T-helper 1 cell (primary cell): Measurements from ENCODE around the gene IL27RA.

Experiments
- DNase-seq, 5 donors: peaks; one replicate each; pipeline ENCODE4 v3.0.0-alpha.2; 2012 to 2020

The IL27RA gene

DNA sequence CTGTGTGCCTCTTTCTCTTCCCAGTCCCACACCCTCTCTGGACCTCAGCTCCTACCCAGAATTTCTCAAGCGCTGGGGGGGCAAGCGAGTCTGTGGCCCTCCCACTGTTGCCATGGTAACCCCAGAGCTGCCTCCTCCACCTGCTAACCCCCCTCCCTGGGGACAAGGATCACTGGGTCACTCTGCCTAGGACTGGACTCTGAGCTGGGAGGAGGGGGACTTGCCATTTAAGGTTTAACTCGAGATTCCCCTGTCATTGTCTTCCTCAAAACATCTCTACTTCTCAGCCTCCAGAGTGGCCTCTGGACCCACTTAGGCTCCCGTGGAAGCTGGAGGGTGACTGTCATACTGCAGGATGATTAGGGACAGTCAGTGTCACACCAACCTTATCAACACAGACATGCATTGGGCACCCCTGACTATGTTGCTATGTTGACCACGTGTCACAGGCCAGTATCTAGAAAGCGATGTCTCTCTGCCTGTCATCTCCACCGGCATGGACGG, 28.1 kb downstream of the IL27RA start:
- no peak for DNase-seq

DNA sequence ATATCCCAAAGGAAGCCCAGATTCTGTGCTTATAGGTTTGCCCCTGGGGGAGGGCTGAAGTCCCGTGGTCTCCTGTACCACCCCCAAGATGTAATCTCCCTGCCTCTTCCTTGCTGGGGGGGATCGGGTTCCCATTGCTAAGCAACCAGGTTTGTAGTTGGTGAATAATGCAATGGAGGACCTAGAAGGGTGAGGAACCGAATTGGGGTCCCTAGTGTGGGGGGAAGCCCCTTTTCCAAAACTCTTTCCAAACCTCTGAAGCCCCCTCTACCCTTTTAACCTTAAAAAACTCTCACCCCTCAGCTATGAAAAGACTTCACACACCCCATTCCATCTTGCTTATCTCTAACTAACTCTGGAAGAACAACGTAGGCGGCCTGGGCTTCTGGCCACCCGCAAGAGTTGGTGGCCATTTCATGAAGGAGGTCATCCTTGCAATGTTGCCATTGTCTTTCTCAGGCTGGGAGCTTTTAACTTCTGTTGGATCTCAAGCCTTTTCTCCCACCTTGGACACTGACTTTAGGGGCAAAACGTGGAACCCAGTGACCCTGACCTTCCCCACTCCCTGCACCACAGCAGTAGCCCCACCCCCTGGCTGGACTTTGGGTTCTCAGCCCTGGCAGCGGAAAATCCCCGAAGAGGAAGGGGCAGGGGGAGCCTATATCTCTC, 29.7 kb downstream of the IL27RA start:
- no peak for DNase-seq

DNA sequence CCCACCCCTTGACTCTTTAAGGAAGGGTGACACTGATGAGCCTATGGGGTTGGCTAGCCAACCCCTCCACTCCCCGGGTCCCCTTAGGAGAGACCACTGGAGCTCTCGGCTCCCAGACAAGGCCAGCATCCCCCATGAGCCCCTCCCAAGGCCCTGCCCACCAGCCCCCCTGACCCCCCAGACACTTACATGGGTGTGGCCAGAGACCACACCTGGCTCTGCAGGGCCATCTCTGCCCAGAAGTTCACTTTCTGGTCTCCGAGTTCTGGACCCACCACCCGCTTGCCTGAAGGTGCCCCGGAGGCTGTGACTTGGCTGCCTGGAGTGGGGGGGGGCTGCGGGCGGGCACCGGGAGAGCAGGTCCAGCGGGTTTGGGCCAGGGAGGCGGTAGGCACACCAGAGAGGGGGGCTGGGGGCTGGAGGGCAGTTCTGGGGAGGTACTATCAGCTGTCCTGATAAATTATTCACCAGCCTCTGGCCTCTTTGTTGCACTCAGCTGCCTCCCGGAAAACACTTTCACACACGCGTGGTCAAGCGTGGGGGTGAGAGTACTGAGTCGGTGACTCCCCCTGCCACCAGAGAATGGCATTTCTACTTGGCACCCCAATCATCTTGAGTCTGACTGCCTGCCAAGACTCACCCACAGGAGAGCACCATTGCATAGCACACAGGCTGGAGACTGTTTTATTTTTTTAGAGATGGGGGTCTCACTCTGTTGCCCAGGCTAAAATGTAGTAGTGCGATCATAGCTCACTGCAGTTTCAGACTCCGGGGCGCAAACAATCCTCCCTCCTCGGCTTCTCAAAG, 30.4 kb downstream of the IL27RA start, which contains the start of gene PALM3:
TSS of gene PALM3 (minus strand) at position 326 of the 807 bp plus-strand sequence. CDS start at position 230, 96 bp downstream.
- no peak for DNase-seq

DNA sequence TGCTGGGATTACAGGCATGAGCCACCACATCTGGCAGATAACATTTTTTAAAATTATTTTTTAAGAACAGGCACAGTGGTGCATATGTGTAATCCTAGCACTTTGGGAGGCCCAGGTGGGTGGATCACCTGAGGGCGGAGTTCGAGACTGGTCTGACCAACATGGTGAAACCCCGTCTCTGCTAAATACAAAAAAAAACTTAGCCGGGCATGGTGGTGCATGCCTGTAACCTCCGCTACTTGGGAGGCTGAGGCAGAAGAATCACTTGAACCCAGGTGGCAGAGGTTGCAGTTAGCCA, 30.9 kb downstream of the IL27RA start:
- DNase-seq, result no peak

DNA sequence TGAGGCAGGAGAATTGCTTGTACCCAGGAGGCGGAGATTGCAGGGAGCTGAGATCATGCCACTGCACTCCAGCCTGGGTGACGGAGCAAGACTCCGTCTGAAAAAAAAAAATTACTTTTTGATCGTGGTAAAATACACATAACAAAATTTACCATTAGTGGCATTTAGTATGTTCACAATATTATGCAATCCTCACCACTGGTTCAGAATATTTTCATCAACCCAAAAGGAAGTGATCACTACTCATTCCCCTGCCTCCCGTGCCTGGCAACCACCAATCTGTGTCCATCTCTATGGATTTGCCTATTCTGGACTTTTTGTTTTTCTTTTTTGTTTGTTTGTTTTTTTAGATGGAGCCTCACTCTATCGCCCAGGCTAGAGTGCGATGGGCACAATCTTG, 31.5 kb downstream of the IL27RA start:
- no peak for DNase-seq

DNA sequence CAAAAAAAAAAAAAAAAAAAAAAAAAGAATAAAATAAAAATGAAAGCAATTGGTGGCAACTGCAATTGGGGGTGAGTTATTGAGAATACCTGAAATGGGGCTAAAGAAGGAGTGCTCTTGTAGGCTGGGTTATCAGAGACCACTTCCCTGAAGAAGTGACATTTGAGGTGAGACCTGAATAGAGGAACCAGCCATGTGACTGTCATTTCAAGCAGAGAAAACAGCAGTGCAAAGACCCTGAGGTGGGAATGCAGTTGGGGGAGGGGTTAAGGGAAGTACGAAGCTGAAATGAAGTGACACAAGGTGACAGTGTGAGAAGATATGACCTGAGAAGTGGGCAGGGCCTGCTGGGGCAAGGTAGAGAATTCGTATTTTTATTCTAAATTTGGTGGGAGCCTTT, 34.6 kb downstream of the IL27RA start:
- DNase-seq, result no peak

DNA sequence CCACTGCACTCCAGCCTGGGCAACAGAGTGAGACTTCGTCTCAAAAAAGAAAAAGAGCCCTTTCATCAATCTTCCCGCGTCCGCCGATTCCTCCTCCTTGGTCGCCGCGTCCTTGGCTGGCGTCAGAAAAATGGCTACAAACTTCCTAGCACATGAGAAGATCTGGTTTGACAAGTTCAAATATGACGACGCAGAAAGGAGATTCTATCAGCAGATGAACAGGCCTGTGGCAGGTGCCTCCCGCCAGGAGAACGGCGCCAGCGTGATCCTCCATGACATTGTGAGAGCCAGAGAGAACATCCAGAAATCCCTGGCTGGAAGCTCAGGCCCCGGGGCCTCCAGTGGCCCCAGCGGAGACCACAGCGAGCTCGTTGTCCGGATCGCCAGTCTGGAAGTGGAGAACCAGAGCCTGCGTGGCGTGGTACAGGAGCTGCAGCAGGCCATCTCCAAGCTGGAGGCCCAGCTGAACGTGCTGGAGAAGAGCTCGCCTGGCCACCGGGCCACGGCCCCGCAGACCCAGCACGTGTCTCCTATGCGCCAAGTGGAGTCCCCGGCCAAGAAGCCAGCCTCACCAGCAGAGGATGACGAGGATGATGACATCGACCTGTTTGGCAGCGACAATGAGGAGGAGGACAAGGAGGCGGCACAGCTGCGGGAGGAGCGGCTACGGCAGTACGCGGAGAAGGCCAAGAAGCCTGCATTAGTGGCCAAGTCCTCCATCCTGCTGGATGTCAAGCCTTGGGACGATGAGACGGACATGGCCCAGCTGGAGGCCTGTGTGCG, 38.9 kb downstream of the IL27RA start:
- DNase-seq, result no peak

DNA sequence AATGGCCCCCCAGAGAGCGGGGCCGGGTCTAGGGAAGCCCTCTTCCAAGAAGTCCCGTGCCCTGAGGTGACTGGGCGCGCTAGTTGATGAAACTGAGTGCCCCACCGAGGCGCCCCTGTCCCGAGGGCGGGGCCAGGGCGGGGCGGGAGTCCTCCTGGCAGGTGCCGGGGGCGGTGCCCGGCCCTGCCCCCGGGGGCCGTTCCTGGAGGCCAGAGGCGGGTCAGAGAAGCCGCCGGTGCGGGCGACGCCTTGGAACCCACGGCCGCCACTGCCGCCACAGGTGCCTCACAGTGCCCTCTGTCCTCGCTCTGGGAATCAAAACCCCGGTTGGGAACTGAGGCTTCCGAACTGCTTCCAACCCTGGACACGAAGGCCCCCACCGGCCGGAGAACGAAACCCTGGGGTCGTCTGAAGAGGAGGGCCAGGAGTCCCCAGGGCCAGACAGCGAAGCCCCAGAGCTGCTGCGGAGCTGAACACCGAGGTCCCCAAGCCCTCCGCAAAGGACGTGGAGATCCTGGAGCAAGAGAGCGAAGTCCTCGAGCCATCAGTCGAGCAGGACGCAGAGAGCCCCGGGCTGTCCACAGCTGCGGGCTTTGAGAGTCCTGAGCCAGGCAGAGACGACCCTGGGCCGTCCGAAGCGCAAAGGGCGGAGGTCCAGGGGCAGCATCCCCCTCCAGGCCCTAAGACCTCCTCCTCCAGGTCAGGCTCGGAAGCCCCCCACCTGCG, 41.1 kb downstream of the IL27RA start, which contains the start of gene MISP3:
TSS of gene MISP3 (plus strand) at position 252 of the 726 bp plus-strand sequence. CDS start 524 bp downstream, outside the sequence.
- DNase-seq, result peak in 1 of 5 donors; percentile 43

DNA sequence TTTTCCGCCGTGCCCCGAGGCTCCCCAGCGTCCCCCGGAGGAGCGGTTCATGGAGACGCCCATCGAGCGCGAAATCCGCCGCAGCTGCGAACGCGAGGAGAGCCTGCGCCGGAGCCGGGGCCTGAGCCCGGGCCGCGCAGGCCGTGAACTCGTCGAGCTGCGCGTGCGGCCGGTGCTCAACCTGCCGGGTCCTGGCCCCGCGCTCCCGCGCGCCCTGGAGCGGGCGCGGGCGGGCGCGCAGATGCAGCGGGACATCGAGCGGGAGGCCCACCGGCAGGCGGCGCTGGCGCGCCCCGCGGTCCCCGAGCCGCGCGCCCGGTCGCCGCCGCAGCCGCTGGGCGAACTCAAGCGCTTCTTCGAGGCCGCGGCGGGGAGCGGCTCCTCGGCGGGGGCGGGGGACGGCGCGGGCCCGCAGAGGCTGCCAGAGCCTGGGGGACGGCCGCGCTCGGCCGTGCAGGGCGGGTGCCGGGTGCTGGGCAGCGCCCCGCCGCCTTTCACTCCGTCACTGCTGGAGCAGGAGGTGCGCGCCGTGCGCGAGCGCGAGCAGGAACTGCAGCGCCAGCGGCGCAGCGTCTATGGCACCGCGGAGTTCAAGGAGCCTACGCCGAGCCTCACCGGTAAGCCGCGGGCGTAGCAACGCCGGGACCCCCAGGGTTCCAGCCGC, 41.8 kb downstream of the IL27RA start:
- DNase-seq, result peak; percentile 54 to 85 (median 66)

DNA sequence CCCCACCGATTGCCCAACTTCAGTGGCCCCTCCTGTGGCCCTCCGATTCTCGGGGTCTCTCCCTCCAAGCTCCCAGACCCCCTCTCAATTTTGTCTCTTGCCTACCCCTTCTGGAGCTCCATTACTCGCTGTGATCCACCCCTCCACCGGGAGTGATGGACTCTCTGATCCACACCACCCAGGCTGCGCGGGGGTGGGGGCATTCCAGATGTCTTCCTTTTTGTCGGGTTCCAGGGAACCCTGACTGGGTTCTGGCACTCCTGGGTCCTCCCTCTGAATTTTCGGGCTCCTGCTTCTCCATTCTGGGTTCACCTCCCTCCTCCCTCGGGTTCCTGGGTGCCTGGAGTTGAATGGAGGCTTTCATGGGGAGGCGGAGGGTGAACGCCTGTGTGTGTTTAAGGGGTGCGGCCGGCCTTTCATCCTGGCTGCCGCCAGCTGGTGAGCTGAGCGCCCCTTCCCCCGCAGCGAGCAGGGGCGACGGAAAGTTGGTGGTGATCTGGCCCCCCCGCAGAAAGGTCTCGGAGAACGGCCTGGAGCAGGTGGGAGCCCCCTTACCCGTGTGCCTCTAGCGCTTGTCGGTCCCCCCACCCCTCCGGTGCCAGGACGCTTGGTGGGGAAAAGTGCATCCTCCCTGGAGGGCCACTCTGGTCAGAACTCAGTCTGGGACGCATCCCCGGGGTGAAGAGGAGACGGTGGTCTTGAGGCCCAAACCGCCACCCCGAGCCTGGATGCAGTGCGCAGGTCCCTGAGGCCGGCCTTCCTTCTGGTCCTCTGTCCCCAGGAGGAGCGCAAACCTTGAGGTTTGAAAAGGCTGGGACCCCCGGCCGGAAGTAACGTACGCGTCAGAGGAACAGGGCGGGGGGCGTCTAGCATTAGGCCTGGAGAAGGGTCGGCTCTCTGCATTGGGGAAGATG, 42.6 kb downstream of the IL27RA start:
- no peak for DNase-seq

DNA sequence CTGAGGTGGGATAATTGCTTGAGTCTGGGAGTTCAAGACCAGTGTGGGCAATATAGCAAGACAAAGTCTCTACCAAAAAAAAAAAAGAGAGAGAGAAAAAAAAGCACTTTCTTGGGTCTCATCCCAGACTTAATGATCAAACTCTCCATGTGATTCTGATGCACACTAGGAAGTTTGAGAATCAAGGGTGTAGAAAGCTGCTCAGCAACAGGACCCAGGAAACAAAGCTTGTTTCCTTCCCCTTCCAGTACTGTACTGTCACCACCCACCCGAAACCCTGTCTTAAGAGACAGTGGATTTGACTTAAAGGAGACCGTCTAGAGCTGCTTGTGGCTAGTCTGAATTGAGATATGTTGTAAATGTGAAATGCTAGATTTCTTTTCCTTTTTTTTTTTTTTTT, 46.8 kb downstream of the IL27RA start:
- no peak for DNase-seq

DNA sequence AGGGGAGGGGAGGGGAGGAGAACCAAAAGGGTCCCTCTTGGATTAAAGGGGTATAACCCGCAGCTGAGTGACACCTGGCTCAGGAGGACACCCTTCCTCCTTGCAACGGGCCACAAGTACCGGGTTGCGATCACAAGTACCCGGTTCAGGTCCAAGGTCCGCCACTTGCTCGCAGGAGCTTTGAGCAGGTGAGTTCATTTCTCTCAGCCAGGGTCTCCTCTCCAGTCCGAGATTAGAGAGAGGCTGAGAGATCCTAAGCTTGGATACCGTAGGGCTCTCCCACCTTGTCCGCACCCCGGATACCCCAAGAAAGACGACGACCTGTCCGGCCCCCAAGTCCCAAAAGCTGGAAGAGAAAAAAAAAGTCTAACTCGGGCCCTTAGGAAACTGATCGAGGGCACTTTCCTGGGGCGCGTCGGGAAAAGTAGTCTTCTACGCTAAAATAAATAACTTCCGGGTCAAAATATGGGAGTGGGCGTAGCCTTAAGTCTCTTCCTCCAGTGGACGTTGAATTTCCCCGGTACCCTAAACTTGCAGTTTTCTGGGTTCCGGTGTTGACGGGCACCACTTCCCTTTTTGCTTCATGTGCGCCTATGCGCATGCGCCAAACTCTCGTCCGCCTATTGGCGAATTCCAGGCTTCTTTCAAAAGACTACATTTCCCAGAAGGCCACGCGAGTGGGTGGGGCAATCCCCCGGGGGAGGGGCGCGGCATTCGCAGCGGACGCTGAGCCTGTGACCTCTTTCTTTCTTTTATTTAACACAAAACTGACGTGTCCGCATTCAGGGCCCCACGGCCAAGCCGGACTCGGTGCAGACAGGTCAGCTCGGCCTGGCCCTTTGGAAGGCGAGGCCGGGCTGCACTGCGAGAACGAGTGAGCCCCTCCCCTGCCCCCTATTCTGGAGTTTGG, 49.6 kb downstream of the IL27RA start:
- peak; percentile 97 to 100 (median 98) for DNase-seq

DNA sequence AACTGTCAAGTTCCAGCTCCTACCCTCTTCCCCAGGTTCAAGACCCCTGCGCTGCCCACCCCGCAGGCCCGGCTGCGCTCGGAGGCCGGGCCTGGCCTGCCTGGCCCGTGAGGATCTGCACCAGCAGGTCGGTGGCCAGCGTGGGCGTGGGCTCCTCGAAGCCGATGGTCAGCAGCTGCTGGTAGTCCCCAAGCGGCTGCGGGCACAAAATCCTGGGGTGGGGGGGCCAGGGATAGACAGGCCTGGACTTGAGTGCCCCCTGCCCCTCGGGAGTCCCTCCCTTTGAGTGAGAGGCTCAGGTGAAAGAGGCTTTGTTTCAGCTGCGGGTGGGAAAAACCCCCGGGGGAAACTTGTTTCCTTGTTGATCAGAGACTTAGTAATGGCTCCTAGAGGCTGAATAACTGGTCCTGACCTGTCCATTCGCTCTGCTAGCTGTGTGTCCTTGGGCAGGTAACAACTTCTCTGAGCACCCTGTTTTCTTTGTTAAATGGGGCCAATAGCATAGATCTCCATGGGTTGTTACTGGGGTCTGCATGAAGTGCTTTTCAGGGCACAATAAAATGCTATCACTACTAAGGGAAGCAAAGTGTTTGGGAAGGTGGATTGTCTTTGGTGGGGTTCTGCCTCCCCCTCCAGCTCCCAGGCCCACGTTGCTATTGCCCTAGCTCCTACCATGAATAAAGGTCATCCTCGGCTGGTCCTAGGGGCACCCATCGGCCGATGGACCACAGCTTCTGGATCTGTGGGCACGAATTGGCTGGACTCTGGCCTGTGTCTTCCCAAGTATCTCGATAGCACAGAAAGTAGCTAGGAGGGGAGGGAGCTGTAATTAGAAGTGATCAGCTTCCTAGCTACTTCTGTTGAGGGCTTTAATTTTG, 50.5 kb downstream of the IL27RA start:
- peak in 2 of 5 donors; percentile 22 to 25 for DNase-seq

DNA sequence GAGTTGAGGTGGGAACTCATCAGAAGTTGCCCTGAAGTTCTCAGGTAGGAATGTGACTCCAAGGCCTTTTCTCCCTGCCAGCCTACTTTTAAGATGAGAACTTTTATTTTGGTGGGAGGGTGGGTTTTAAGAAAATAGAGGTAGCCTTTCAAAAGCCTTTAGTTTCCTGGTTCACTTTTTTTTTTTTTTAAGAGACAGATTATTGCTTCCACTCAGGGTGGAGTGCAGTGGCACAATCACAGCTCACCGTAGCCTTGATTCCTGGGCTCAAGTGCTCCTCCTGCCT, 51.1 kb downstream of the IL27RA start:
- no peak for DNase-seq

DNA sequence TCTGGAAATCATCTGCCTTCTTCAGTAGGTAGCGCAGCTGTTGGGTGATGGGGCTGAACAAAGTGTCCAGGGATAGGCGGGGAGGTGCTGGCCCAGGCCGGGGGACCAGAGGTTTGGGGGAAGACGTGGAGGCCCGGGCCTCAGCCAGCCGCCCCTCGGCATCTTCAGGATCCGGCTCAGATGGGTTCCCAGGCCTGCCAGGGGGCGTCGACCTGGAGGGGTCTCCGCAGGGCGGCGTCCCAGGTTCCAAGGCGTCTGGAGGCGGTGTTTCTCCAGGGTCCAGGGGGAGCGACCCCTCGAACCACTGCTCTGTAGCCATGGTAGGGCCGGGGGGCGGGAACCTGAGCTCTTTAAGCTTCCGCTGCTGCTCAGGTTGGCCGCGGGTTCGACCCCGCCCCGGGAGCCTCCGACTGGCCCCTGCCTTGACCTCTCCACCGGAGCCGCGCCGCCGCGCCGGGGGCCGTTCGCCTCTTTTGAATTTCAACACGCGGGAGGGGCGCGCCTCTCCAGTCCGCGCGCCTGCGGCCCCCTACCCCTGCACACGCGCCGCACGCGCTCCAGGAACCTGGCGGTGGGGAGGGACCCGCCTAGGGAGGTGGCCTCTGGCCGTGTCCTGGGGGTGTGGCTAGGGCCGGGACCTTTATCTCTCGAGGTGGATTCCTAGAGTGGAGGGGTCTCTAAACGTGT, 53.9 kb downstream of the IL27RA start, which contains the start of gene C19orf67:
TSS of gene C19orf67 (minus strand) at position 475 of the 687 bp plus-strand sequence. CDS start at position 319, 156 bp downstream.
- DNase-seq, result no peak

DNA sequence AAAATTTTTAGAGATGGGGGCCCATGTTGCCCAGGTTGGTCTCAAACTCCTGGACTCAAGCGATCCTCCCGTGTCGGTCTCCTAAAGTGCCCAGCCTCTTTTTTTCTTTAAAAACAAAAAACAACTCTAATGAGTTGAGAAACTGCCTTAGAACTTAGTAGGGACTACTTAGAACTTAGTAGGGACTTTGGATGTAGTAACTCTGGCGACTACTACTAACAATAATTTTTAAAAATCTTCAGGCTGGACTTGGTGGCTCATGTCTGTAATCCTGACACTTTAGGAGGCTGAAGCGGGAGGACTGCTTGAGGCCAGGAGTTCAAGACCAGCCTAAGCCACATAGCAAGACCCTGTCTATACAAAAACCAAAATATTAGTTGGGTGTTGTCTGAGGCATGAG, 54.5 kb downstream of the IL27RA start:
- DNase-seq, result no peak

DNA sequence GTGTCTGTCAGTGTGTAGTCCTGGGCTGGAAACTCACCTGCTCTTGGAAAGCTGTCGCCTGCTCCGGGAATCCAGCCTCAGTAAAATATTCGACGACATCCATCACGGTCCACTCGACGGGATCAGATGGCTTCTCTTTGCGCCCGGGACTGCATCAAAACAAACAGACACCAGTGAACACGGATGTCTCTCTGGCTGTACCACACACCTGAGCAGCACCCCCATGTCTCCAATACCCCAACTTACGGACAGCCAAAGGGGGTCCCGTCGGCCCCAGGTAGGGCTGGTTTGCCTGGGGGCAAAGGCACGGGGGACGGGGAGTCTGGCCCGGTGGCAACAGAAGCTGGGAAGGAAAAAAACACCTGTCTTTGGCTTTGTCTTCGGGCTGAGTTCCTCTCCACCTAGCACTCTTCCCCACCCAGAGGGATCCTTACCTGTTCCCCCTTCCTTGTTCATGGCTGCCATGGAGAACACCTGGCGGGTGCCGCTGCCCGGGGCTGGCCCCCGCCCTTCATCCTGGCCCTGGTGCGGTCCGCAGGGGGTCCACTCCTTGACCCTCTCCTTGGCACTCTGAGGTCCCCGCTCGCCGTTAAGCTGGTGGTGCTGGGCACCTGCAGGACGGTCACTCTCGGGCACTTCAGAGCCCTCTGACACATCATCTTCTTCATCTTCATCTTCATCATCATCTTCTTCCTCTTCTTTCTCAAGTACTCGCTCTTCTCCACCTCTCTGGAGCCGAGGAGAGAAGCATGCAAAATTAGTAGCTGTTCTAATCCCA, 57.3 kb downstream of the IL27RA start:
- no peak for DNase-seq

DNA sequence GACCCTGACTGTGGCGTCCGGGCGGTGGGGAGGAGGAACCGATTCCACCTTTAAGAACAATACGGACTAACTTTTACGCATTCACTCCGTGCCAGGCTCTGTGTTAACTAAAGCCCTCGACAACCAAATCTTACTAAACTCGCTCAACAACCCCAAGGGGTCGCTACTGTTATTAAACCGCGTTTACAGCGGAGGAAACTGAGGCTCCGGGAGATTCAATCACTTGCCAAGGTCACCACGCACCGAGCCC, 57.8 kb downstream of the IL27RA start:
- peak in 1 of 5 donors; percentile 17 for DNase-seq
